ENCODE data around the gene BRICD5.

Gene BRICD5

GRCh38 chr16:2179107-2179501, 31.6 kb downstream of the BRICD5 start:
- no peak for DNase-seq

- peak; percentile 52 for DNase-seq
These were observed 32.1 kb downstream of the BRICD5 start for GRCh38 chr16:2178321-2179106.

GRCh38 chr16:2177561-2177960, 33.1 kb downstream of the BRICD5 start:
- no peak for DNase-seq

GRCh38 chr16:2177101-2177500, 33.6 kb downstream of the BRICD5 start:
- DNase-seq: no peak

GRCh38 chr16:2176047-2176446, 34.6 kb downstream of the BRICD5 start:
- no peak for DNase-seq

GRCh38 chr16:2175454-2175853, 35.2 kb downstream of the BRICD5 start:
- no peak for DNase-seq

- no peak for DNase-seq
These were observed 36.1 kb downstream of the BRICD5 start for GRCh38 chr16:2174396-2175131.

- no peak for DNase-seq
These were observed 36.7 kb downstream of the BRICD5 start for GRCh38 chr16:2173916-2174315.

GRCh38 chr16:2173366-2173765, 37.3 kb downstream of the BRICD5 start:
- no peak for DNase-seq

GRCh38 chr16:2172688-2173335, 37.9 kb downstream of the BRICD5 start:
- DNase-seq: no peak

- no peak for DNase-seq
These were observed 39.0 kb downstream of the BRICD5 start for GRCh38 chr16:2171601-2172178.

GRCh38 chr16:2170587-2171435, 39.9 kb downstream of the BRICD5 start:
- DNase-seq: no peak

- DNase-seq: no peak
These were observed 40.6 kb downstream of the BRICD5 start for GRCh38 chr16:2170080-2170479.

- DNase-seq: no peak
These were observed 43.5 kb downstream of the BRICD5 start for GRCh38 chr16:2167068-2167638.

- DNase-seq: no peak
These were observed 44.2 kb downstream of the BRICD5 start for GRCh38 chr16:2166263-2167067.

- DNase-seq: no peak
These were observed 44.8 kb downstream of the BRICD5 start for GRCh38 chr16:2165861-2166260.

- DNase-seq: no peak
These were observed 47.3 kb downstream of the BRICD5 start for GRCh38 chr16:2163211-2163881.

- DNase-seq: no peak
These were observed 48.0 kb downstream of the BRICD5 start for GRCh38 chr16:2162676-2163118.

GRCh38 chr16:2161911-2162310, 48.8 kb downstream of the BRICD5 start:
- DNase-seq: no peak

- DNase-seq: no peak
These were observed 49.6 kb downstream of the BRICD5 start for GRCh38 chr16:2160915-2161551.
